HL-60 (cell line): ENCODE measurements around the gene SH3RF3.

Source experiments
- DNase-seq, 2 experiments: peaks; one replicate each; pipeline ENCODE4 v3.0.0-alpha.2; 2010 to 2020; ENCODE audit warnings: low read depth in 1 of 2, low spot score in 1 of 2
- H3K27ac ChIP-seq: fragments of 250-450 bp; sonication (Bioruptor Pico); replicated peaks from 2 replicates; pipeline ENCODE4 v1.5.1; 2020; ENCODE audit warnings: mild to moderate bottlenecking, moderate library complexity
- H3K27me3 ChIP-seq: fragments of 250-450 bp; sonication (Bioruptor Pico); 2 replicates; pipeline ENCODE4 v1.5.1; 2021; ENCODE audit warnings: mild to moderate bottlenecking, moderate library complexity; ENCODE audit not compliant: insufficient read depth, poor library complexity, severe bottlenecking
- H3K4me3 ChIP-seq: replicated peaks from 2 replicates; pipeline ENCODE4 v1.5.1; 2011; ENCODE audit warnings: mild to moderate bottlenecking, control low read depth, low read length; ENCODE audit not compliant: insufficient read depth
- GABPA ChIP-seq: IDR thresholded peaks from 2 replicates; pipeline ENCODE4 v1.6.1; 2012; ENCODE audit warnings: low read depth
- POLR2AphosphoS5 ChIP-seq: IDR thresholded peaks from 2 replicates; pipeline ENCODE4 v1.6.1; 2012; ENCODE audit warnings: low read depth
- SPI1 ChIP-seq: IDR thresholded peaks from 2 replicates; pipeline ENCODE4 v1.6.1; 2012; ENCODE audit warnings: low read depth, mild to moderate bottlenecking, borderline replicate concordance
- TF ChIP-seq, protein P1 (sequence below): IDR thresholded peaks from 2 replicates; pipeline ENCODE4 v1.6.1; 2012; ENCODE audit warnings: low read depth; ENCODE audit not compliant: insufficient replicate concordance
- TF ChIP-seq, protein P2 (sequence below): IDR thresholded peaks from one replicate; pipeline ENCODE4 v1.5.1; 2011; ENCODE audit warnings: low read length, control low read depth, inconsistent platforms; ENCODE audit not compliant: insufficient read depth

Gene SH3RF3

DNA sequence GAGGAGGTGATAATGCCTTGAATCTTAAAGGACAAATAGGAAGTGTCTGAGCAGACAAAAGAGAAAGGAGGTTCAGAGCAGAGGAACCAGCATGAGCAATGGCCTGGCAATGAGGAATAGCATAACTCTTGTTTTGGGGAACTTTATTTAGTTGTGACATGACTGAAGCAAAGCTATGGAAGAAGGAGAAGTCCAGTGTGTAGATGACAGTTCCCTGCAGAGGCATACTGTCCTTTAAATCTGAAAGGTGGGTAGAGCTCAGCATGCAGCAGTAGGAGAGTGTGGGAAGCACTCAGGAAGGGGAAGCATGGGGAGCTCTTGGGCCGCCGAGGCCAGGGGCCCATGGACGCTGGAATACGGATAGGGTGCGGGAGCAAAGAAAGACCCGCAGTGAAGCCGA lies 311.0 kb downstream of the SH3RF3 start:
- Histone ChIP-seq H3K4me3 (no peak overlapping the region), H3K27me3 (no peaks in the 10 kb centered on the region), H3K27ac (no peak overlapping the region)
- TF ChIP-seq, protein P1, sequence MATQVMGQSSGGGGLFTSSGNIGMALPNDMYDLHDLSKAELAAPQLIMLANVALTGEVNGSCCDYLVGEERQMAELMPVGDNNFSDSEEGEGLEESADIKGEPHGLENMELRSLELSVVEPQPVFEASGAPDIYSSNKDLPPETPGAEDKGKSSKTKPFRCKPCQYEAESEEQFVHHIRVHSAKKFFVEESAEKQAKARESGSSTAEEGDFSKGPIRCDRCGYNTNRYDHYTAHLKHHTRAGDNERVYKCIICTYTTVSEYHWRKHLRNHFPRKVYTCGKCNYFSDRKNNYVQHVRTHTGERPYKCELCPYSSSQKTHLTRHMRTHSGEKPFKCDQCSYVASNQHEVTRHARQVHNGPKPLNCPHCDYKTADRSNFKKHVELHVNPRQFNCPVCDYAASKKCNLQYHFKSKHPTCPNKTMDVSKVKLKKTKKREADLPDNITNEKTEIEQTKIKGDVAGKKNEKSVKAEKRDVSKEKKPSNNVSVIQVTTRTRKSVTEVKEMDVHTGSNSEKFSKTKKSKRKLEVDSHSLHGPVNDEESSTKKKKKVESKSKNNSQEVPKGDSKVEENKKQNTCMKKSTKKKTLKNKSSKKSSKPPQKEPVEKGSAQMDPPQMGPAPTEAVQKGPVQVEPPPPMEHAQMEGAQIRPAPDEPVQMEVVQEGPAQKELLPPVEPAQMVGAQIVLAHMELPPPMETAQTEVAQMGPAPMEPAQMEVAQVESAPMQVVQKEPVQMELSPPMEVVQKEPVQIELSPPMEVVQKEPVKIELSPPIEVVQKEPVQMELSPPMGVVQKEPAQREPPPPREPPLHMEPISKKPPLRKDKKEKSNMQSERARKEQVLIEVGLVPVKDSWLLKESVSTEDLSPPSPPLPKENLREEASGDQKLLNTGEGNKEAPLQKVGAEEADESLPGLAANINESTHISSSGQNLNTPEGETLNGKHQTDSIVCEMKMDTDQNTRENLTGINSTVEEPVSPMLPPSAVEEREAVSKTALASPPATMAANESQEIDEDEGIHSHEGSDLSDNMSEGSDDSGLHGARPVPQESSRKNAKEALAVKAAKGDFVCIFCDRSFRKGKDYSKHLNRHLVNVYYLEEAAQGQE, result no peak
- peak; percentile 55; the same call in 1 of the 2 replicates for TF ChIP-seq SPI1
- peak in 1 of 2 experiments; percentile 60 for DNase-seq

DNA sequence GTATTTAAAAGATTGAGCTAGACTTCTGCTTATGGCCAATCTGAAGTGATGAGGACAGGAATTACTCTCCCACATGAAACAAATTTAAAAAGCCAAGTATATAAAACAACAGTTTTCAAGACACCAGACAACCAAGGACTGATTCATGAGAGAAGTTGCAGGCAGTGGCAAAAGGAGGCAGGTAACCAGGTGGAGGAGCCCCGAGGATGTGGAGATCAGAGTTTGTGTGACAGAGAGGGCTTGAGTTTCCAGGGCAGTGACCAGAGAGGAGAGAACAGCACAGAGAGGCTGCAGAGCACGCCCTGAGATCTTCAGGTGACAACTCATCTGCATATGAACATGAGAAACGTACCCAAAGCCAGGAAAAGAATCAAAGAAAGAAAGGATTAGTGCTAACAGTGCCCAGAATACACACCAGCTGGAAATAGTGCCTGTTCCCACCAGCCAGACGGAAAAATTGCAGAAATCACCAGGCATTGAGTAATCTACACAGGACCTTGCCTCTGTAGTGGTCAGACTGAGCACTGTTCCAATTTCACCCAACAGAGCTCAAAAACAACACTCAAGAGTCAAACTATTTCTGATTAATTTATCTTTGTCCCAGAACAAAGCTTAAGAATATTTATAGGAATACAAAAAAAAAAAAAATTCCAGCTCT lies 311.6 kb downstream of the SH3RF3 start:
- Histone ChIP-seq H3K27ac (no peak overlapping the region), H3K4me3 (no peak overlapping the region), H3K27me3 (no peaks in the 10 kb centered on the region)
- peak in 1 of 2 experiments; percentile 23 for DNase-seq
- TF ChIP-seq SPI1, result no peak
- no peak for TF ChIP-seq POLR2AphosphoS5
- TF ChIP-seq, protein P2, sequence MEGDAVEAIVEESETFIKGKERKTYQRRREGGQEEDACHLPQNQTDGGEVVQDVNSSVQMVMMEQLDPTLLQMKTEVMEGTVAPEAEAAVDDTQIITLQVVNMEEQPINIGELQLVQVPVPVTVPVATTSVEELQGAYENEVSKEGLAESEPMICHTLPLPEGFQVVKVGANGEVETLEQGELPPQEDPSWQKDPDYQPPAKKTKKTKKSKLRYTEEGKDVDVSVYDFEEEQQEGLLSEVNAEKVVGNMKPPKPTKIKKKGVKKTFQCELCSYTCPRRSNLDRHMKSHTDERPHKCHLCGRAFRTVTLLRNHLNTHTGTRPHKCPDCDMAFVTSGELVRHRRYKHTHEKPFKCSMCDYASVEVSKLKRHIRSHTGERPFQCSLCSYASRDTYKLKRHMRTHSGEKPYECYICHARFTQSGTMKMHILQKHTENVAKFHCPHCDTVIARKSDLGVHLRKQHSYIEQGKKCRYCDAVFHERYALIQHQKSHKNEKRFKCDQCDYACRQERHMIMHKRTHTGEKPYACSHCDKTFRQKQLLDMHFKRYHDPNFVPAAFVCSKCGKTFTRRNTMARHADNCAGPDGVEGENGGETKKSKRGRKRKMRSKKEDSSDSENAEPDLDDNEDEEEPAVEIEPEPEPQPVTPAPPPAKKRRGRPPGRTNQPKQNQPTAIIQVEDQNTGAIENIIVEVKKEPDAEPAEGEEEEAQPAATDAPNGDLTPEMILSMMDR, result no peak
- TF ChIP-seq, protein P1, result no peak
- no peak for TF ChIP-seq GABPA

DNA sequence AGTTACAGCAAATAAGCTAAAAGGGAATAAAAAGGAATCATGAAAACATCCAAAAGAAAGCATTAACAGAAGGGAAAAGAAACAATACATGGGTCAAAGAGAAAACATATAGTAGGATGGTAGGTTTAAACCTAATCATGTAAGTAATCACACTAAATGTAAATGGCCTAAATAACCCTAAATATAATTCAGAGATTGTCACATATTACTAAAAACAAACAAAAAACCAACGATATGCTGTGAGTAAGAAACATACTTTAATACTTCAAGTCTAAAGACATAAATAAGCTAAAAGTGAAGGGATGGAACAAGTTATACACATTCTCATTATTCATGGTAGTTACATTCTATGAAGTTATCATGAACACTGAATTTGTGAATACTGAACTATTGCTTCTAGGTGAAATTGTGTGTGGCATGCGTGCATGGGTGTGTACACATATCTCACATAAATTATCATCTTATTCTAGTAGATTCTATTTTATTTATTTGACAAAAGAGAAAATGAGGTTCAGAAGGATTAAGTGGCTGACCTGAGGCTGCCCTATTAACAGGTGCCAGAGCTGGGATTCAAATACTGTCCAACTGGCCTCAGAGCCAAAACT lies 313.8 kb downstream of the SH3RF3 start:
- Histone ChIP-seq H3K27ac (no peak overlapping the region), H3K27me3 (no peaks in the 10 kb centered on the region)
- TF ChIP-seq, protein P2, result no peak
- TF ChIP-seq SPI1 (no peak), GABPA (no peak), POLR2AphosphoS5 (no peak)
- TF ChIP-seq, protein P1, result no peak

More for the DNA sequence above, 313.8 kb downstream of the SH3RF3 start:
- no peak overlapping the region for H3K4me3 ChIP-seq
- DNase-seq, result no peak
